ENCODE measurements around the gene METAP1. TPM values are rescaled to one million over a fixed set of nuclear protein-coding genes. Genes with fewer than 3 reads are reported as not detected.
"Not testable (repeated sequence)": the region's sequence is repeated elsewhere in the genome, so short reads cannot be mapped to it uniquely, and the experiment has no call there.

The METAP1 gene
- total RNA-seq, 4 donors from 2014 or later = 33.4 to 43.1 (median 37.6) TPM

DNA sequence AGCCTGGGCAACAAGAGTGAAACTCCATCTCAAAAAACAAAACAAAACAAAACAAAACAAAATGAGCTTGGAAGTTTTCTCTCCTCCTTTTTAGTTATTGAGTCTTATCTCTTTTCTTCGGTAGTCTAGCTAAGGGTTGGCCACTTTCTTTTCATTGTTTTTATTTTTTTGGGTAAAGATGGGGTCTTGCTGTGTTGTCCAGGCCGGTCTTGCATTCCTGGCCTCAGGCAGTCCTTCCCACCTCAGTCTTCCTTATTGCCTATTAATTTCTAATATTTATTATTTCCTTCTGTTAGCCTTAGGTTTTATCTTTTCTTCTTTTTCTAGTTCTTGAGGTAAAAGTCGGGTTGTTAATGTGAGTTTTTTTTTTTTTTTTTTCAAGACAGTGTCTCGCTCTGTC lies 16.4 kb downstream of the METAP1 start:
- no peak for DNase-seq
- Histone ChIP-seq H3K27ac (no peak overlapping the region), H3K9me3 (no peaks in the 10 kb centered on the region), H3K4me3 (replicated peaks in 1 of 3) (no peak overlapping the region), H3K4me1 (peaks cover 0 to 2% of the 10 kb centered on the region in 2 donors), H3K27me3 (no peaks in the 10 kb centered on the region), H3K36me3 (no peaks in the 10 kb centered on the region)
- intact Hi-C loops (cut with DNase I) = no loop called here
- 72 to 74% methylated on average over 4 of the region's 4 CpGs for WGBS, 2 donors
- TF ChIP-seq, protein P1, sequence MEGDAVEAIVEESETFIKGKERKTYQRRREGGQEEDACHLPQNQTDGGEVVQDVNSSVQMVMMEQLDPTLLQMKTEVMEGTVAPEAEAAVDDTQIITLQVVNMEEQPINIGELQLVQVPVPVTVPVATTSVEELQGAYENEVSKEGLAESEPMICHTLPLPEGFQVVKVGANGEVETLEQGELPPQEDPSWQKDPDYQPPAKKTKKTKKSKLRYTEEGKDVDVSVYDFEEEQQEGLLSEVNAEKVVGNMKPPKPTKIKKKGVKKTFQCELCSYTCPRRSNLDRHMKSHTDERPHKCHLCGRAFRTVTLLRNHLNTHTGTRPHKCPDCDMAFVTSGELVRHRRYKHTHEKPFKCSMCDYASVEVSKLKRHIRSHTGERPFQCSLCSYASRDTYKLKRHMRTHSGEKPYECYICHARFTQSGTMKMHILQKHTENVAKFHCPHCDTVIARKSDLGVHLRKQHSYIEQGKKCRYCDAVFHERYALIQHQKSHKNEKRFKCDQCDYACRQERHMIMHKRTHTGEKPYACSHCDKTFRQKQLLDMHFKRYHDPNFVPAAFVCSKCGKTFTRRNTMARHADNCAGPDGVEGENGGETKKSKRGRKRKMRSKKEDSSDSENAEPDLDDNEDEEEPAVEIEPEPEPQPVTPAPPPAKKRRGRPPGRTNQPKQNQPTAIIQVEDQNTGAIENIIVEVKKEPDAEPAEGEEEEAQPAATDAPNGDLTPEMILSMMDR (IDR thresholded peaks at IDR 0.05) = no peak
- TF ChIP-seq POLR2A (IDR thresholded peaks at IDR 0.05) = no peak

GRCh38 chr4:99013402-99013843 lies 17.9 kb downstream of the METAP1 start:
- no peak for TF ChIP-seq POLR2A (IDR thresholded peaks at IDR 0.05)
- TF ChIP-seq, protein P1 (IDR thresholded peaks at IDR 0.05) = no peak
- H3K36me3 ChIP-seq = no peaks in the 10 kb centered on the region
- DNase-seq = no peak
- H3K9me3 ChIP-seq = no peaks in the 10 kb centered on the region
- H3K4me3 ChIP-seq (replicated peaks in 1 of 3) = no peak overlapping the region
- 75 to 78% methylated on average over 4 of the region's 4 CpGs for WGBS, 2 donors
- peaks cover 0 to 2% of the 10 kb centered on the region in 2 donors for H3K4me1 ChIP-seq
- H3K27ac ChIP-seq = no peak overlapping the region
- intact Hi-C loops (cut with DNase I) = no loop called here
- no peaks in the 10 kb centered on the region for H3K27me3 ChIP-seq

GRCh38 chr4:99013884-99014523 lies 18.5 kb downstream of the METAP1 start:
- Histone ChIP-seq H3K36me3 (no peaks in the 10 kb centered on the region), H3K27ac (no peak overlapping the region), H3K9me3 (no peaks in the 10 kb centered on the region), H3K4me3 (replicated peaks in 1 of 3) (no peak overlapping the region), H3K4me1 (peaks cover 0 to 2% of the 10 kb centered on the region in 2 donors), H3K27me3 (no peaks in the 10 kb centered on the region)
- TF ChIP-seq POLR2A (IDR thresholded peaks at IDR 0.05) = no peak
- TF ChIP-seq, protein P1 (IDR thresholded peaks at IDR 0.05) = no peak
- intact Hi-C loops (cut with DNase I) = no loop called here
- DNase-seq = no peak
- WGBS, 2 donors = 88 to 94% methylated on average over 6 of the region's 6 CpGs

DNA sequence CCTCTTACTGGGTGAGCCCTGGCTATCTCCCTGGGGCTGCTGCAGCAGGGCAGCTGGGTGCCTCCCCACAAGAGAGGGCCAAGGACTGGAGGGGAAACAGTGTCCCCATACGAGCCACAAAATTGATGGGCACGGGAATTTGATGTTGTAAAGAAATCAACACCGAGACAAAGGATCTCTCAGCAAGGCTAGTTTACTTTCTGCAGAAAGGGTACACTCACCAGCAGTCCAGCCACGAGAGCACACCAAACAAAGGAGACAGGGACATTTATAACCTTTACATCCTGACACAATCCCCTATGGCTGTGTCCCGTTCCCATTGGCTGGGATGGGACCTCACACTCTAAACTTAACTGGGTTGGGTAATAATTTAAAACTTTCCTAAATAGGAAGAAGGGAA lies 25.9 kb downstream of the METAP1 start:
- Histone ChIP-seq H3K9me3 (no peaks in the 10 kb centered on the region), H3K4me3 (replicated peaks in 1 of 3) (no peak overlapping the region), H3K27ac (no peak overlapping the region), H3K36me3 (no peaks in the 10 kb centered on the region), H3K4me1 (peaks cover 12 to 13% of the 10 kb centered on the region in 2 donors), H3K27me3 (no peaks in the 10 kb centered on the region)
- intact Hi-C loops (cut with DNase I) = no loop called here
- 96 to 100% methylated on average over 5 of the region's 5 CpGs for WGBS, 2 donors
- DNase-seq = no peak
- TF ChIP-seq POLR2A (IDR thresholded peaks at IDR 0.05) = no peak
- TF ChIP-seq, protein P1 (IDR thresholded peaks at IDR 0.05) = no peak

- 87 to 99% methylated on average over 9 of the region's 9 CpGs for WGBS, 2 donors
- peaks cover 12 to 13% of the 10 kb centered on the region in 2 donors for H3K4me1 ChIP-seq
These were observed 27.0 kb downstream of the METAP1 start for GRCh38 chr4:99022566-99022965.

GRCh38 chr4:99023800-99024251 lies 28.3 kb downstream of the METAP1 start:
- 91% methylated on average over 10 of the region's 10 CpGs for WGBS, 2 donors
- H3K4me3 ChIP-seq (replicated peaks in 1 of 3); H3K9me3 ChIP-seq; H3K27me3 ChIP-seq; intact Hi-C loops (cut with DNase I); H3K36me3 ChIP-seq; DNase-seq; H3K27ac ChIP-seq: not testable (repeated sequence)
- H3K4me1 ChIP-seq = peaks cover 12 to 13% of the 10 kb centered on the region in 2 donors

More at GRCh38 chr4:99022566-99022965, 27.0 kb downstream of the METAP1 start:
- no peak overlapping the region for H3K27ac ChIP-seq
- no peaks in the 10 kb centered on the region for H3K36me3 ChIP-seq
- H3K27me3 ChIP-seq = no peaks in the 10 kb centered on the region
- no peak overlapping the region for H3K4me3 ChIP-seq (replicated peaks in 1 of 3)
- intact Hi-C loops (cut with DNase I) = no loop called here
- TF ChIP-seq, protein P1 (IDR thresholded peaks at IDR 0.05) = no peak
- TF ChIP-seq POLR2A (IDR thresholded peaks at IDR 0.05) = no peak
- no peaks in the 10 kb centered on the region for H3K9me3 ChIP-seq
- no peak for DNase-seq
